PFSK-1 (cell line): ENCODE measurements around the gene AGGF1.

Source experiments
- POLR2AphosphoS5 ChIP-seq: IDR thresholded peaks from 2 replicates; pipeline ENCODE4 v1.6.1; 2012; ENCODE audit warnings: low read depth, mild to moderate bottlenecking, control low read depth, low read length, moderate library complexity
- TAF1 ChIP-seq: IDR thresholded peaks from 2 replicates; pipeline ENCODE4 v1.6.1; 2012; ENCODE audit warnings: low read length, control low read depth, borderline replicate concordance; ENCODE audit not compliant: insufficient read depth
- TF ChIP-seq, protein P1 (sequence below), 2 experiments: IDR thresholded peaks; 2 replicates each; pipeline versions ENCODE4 v1.6.1 to v1.8.0; 2011 to 2012; ENCODE audit warnings: low read depth in 2 of 2, low read length in 2 of 2, control low read depth in 1 of 2, inconsistent platforms in 1 of 2, mild to moderate bottlenecking in 1 of 2, moderate library complexity in 1 of 2; ENCODE audit not compliant: insufficient read depth in 1 of 2

- no peak for TF ChIP-seq POLR2AphosphoS5
- no peak for TF ChIP-seq TAF1
- TF ChIP-seq, protein P1, sequence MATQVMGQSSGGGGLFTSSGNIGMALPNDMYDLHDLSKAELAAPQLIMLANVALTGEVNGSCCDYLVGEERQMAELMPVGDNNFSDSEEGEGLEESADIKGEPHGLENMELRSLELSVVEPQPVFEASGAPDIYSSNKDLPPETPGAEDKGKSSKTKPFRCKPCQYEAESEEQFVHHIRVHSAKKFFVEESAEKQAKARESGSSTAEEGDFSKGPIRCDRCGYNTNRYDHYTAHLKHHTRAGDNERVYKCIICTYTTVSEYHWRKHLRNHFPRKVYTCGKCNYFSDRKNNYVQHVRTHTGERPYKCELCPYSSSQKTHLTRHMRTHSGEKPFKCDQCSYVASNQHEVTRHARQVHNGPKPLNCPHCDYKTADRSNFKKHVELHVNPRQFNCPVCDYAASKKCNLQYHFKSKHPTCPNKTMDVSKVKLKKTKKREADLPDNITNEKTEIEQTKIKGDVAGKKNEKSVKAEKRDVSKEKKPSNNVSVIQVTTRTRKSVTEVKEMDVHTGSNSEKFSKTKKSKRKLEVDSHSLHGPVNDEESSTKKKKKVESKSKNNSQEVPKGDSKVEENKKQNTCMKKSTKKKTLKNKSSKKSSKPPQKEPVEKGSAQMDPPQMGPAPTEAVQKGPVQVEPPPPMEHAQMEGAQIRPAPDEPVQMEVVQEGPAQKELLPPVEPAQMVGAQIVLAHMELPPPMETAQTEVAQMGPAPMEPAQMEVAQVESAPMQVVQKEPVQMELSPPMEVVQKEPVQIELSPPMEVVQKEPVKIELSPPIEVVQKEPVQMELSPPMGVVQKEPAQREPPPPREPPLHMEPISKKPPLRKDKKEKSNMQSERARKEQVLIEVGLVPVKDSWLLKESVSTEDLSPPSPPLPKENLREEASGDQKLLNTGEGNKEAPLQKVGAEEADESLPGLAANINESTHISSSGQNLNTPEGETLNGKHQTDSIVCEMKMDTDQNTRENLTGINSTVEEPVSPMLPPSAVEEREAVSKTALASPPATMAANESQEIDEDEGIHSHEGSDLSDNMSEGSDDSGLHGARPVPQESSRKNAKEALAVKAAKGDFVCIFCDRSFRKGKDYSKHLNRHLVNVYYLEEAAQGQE (IDR thresholded peaks at IDR 0.05; ENCODE audit: insufficient read depth in 1 of 2, low read depth in 2 of 2, low read length in 2 of 2): no peak
Observed at GRCh38 chr5:77083088-77083487, 52.9 kb downstream of the AGGF1 start.
